Measurements from ENCODE around the gene MX2. TPM values are rescaled to one million over a fixed set of nuclear protein-coding genes. Genes with fewer than 3 reads are reported as not detected.

Gene MX2
- total RNA-seq, 2 experiments from 2014 or later = 3.5 to 10.4 TPM

GRCh38 chr21:41403331-41403730 is 41.5 kb downstream of the MX2 start:
- ChIA-PET POLR2A (no interaction called here), CTCF (ENCODE audit: unreplicated experiment) (no interaction called here)
- no TSS peak for BruUV-seq (replicated peaks)
- Histone ChIP-seq H2AFZ (ENCODE audit: low read length) (no peak overlapping the region), H3K4me3 (ENCODE audit: low read depth, low read length, poor library complexity, severe bottlenecking) (no peak overlapping the region), H4K20me1 (ENCODE audit: insufficient read depth, low read length) (no peaks in the 10 kb centered on the region), H3K9me3 (ENCODE audit: low read length) (no peaks in the 10 kb centered on the region), H3K27ac (ENCODE audit: low read depth, low read length, poor library complexity, severe bottlenecking) (no peak overlapping the region), H3K79me2 (ENCODE audit: insufficient read depth, low read depth, low read length) (no peaks in the 10 kb centered on the region), H3K36me3 (ENCODE audit: insufficient read depth, low read length) (no peaks in the 10 kb centered on the region), H3K4me1 (ENCODE audit: insufficient read depth, low read length, poor library complexity, severe bottlenecking) (no peaks in the 10 kb centered on the region), H3K9me2 (ENCODE audit: insufficient read depth, low read length) (no peaks in the 10 kb centered on the region), H3K4me2 (ENCODE audit: low read length) (no peak overlapping the region)
- DNase-seq (ENCODE audit: low spot score) = no peak
- TF ChIP-seq CTCF (conservative IDR thresholded peaks at IDR 0.05; ENCODE audit: low read length) (no peak), EZH2phosphoT487 (IDR thresholded peaks at IDR 0.05; ENCODE audit: borderline replicate concordance, low read depth, low read length) (no peak)
- intact Hi-C loops (cut with micrococcal nuclease; ENCODE audit: unreplicated experiment) = no loop called here

GRCh38 chr21:41403966-41404365 is 42.1 kb downstream of the MX2 start:
- intact Hi-C loops (cut with micrococcal nuclease; ENCODE audit: unreplicated experiment) = no loop called here
- Histone ChIP-seq H3K9me2 (ENCODE audit: insufficient read depth, low read length) (no peaks in the 10 kb centered on the region), H3K4me1 (ENCODE audit: insufficient read depth, low read length, poor library complexity, severe bottlenecking) (no peaks in the 10 kb centered on the region), H3K4me2 (ENCODE audit: low read length) (no peak overlapping the region), H3K79me2 (ENCODE audit: insufficient read depth, low read depth, low read length) (no peaks in the 10 kb centered on the region), H3K36me3 (ENCODE audit: insufficient read depth, low read length) (no peaks in the 10 kb centered on the region), H4K20me1 (ENCODE audit: insufficient read depth, low read length) (no peaks in the 10 kb centered on the region), H2AFZ (ENCODE audit: low read length) (no peak overlapping the region), H3K27ac (ENCODE audit: low read depth, low read length, poor library complexity, severe bottlenecking) (no peak overlapping the region), H3K9me3 (ENCODE audit: low read length) (no peaks in the 10 kb centered on the region), H3K4me3 (ENCODE audit: low read depth, low read length, poor library complexity, severe bottlenecking) (no peak overlapping the region)
- ChIA-PET CTCF (ENCODE audit: unreplicated experiment) (no interaction called here), POLR2A (no interaction called here)
- no peak for DNase-seq (ENCODE audit: low spot score)
- BruUV-seq (replicated peaks) = no TSS peak
- TF ChIP-seq CTCF (conservative IDR thresholded peaks at IDR 0.05; ENCODE audit: low read length) = no peak
- TF ChIP-seq EZH2phosphoT487 (IDR thresholded peaks at IDR 0.05; ENCODE audit: borderline replicate concordance, low read depth, low read length) = no peak

- DNase-seq (ENCODE audit: low spot score) = no peak
- POLR2A ChIA-PET = no interaction called here
- Histone ChIP-seq H3K4me3 (ENCODE audit: low read depth, low read length, poor library complexity, severe bottlenecking) (no peak overlapping the region), H2AFZ (ENCODE audit: low read length) (no peak overlapping the region), H3K36me3 (ENCODE audit: insufficient read depth, low read length) (no peaks in the 10 kb centered on the region), H4K20me1 (ENCODE audit: insufficient read depth, low read length) (no peaks in the 10 kb centered on the region), H3K4me1 (ENCODE audit: insufficient read depth, low read length, poor library complexity, severe bottlenecking) (no peaks in the 10 kb centered on the region), H3K4me2 (ENCODE audit: low read length) (no peak overlapping the region), H3K79me2 (ENCODE audit: insufficient read depth, low read depth, low read length) (no peaks in the 10 kb centered on the region), H3K9me2 (ENCODE audit: insufficient read depth, low read length) (no peaks in the 10 kb centered on the region), H3K27ac (ENCODE audit: low read depth, low read length, poor library complexity, severe bottlenecking) (no peak overlapping the region), H3K9me3 (ENCODE audit: low read length) (no peaks in the 10 kb centered on the region)
- intact Hi-C loops (cut with micrococcal nuclease; ENCODE audit: unreplicated experiment) = no loop called here
- CTCF ChIA-PET (ENCODE audit: unreplicated experiment) = no interaction called here
- TF ChIP-seq CTCF (conservative IDR thresholded peaks at IDR 0.05; ENCODE audit: low read length) (no peak), EZH2phosphoT487 (IDR thresholded peaks at IDR 0.05; ENCODE audit: borderline replicate concordance, low read depth, low read length) (no peak)
- BruUV-seq (replicated peaks) = no TSS peak
Observed at GRCh38 chr21:41405321-41405720, 43.5 kb downstream of the MX2 start.
